Lower leg skin (tissue), 3 donors: ENCODE results near the gene LAMC3.

Source experiments
- POLR2A ChIP-seq, 2 donors: fragments of 450-650 bp; IDR thresholded peaks; one replicate each; pipeline ENCODE4 v1.6.1; 2016 to 2017; ENCODE audit warnings: antibody characterized with exemption in 2 of 2, mild to moderate bottlenecking in 1 of 2, moderate library complexity in 1 of 2
- TF ChIP-seq, protein P1 (sequence below), 3 donors: fragments of 450-650 bp; IDR thresholded peaks; one replicate each; pipeline ENCODE4 v1.5.1; 2016; ENCODE audit warnings: antibody characterized with exemption in 3 of 3, mild to moderate bottlenecking in 3 of 3, moderate library complexity in 2 of 3

- TF ChIP-seq, protein P1, sequence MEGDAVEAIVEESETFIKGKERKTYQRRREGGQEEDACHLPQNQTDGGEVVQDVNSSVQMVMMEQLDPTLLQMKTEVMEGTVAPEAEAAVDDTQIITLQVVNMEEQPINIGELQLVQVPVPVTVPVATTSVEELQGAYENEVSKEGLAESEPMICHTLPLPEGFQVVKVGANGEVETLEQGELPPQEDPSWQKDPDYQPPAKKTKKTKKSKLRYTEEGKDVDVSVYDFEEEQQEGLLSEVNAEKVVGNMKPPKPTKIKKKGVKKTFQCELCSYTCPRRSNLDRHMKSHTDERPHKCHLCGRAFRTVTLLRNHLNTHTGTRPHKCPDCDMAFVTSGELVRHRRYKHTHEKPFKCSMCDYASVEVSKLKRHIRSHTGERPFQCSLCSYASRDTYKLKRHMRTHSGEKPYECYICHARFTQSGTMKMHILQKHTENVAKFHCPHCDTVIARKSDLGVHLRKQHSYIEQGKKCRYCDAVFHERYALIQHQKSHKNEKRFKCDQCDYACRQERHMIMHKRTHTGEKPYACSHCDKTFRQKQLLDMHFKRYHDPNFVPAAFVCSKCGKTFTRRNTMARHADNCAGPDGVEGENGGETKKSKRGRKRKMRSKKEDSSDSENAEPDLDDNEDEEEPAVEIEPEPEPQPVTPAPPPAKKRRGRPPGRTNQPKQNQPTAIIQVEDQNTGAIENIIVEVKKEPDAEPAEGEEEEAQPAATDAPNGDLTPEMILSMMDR (IDR thresholded peaks at IDR 0.05) = no peak
- no peak for TF ChIP-seq POLR2A (IDR thresholded peaks at IDR 0.05)
Observed at GRCh38 chr9:131008086-131008485, 888 bp upstream of the LAMC3 start.
